OCI-LY3 (cell line): ENCODE data around the gene CCDC54.

Source experiments
- CTCF ChIP-seq: fragments of 200-600, 300-600 bp; sonication (generic); IDR thresholded peaks from 2 replicates; pipeline ENCODE4 v1.5.1; 2014; ENCODE audit warnings: antibody characterized with exemption, low read length, low read depth
- EZH2phosphoT487 ChIP-seq: fragments of 200-600 bp; shearing (Covaris generic); IDR thresholded peaks from 2 replicates; pipeline ENCODE4 v1.6.1; 2018; ENCODE audit warnings: antibody characterized with exemption, mixed run types, low read depth

- no peak for TF ChIP-seq CTCF
- no peak for TF ChIP-seq EZH2phosphoT487
These were observed 7.7 kb downstream of the CCDC54 start for GRCh38 chr3:107384907-107385306.
